Neural progenitor cell (in vitro differentiated cells): ENCODE data around the gene KLKB1. TPM values are rescaled to one million over a fixed set of nuclear protein-coding genes. Genes with fewer than 3 reads are reported as not detected.

Source experiments
- DNase-seq: peaks from one replicate; pipeline ENCODE4 v3.0.0-alpha.2; 2016; ENCODE audit warnings: low spot score
- H2AFZ ChIP-seq: fragments of 200-600 bp; sonication (generic); replicated peaks from 2 replicates; pipeline ENCODE4 v1.6.1; 2016; ENCODE audit warnings: antibody characterized with exemption
- H3F3A ChIP-seq: fragments of 200-600 bp; sonication (generic); 2 replicates; pipeline ENCODE4 v1.6.1; 2016; ENCODE audit warnings: antibody characterized with exemption, low read depth
- H3K27ac ChIP-seq: fragments of 200-600 bp; sonication (generic); 2 replicates; pipeline ENCODE4 v1.5.1; 2016; ENCODE audit warnings: mild to moderate bottlenecking
- H3K27me3 ChIP-seq: fragments of 200-600 bp; sonication (generic); 2 replicates; pipeline ENCODE4 v1.6.1; 2016; ENCODE audit warnings: mild to moderate bottlenecking, moderate library complexity
- H3K36me3 ChIP-seq: fragments of 200-600 bp; sonication (generic); 2 replicates; pipeline ENCODE4 v1.5.1; 2016
- H3K4me1 ChIP-seq: fragments of 200-600 bp; sonication (generic); 2 replicates; pipeline ENCODE4 v1.6.1; 2016; ENCODE audit warnings: mixed run types
- H3K4me2 ChIP-seq: fragments of 200-600 bp; sonication (generic); 2 replicates; pipeline ENCODE4 v1.6.1; 2016
- H3K4me3 ChIP-seq: fragments of 200-600 bp; sonication (generic); 2 replicates; pipeline ENCODE4 v1.5.1; 2016
- H3K79me2 ChIP-seq: fragments of 200-600 bp; sonication (generic); 2 replicates; pipeline ENCODE4 v1.6.1; 2016; ENCODE audit warnings: low read depth
- H3K9ac ChIP-seq: fragments of 200-600 bp; sonication (generic); 2 replicates; pipeline ENCODE4 v1.6.1; 2016
- H3K9me3 ChIP-seq: fragments of 200-600 bp; sonication (generic); 2 replicates; pipeline ENCODE4 v1.5.1; 2016; ENCODE audit warnings: low read depth
- H4K20me1 ChIP-seq: fragments of 200-600 bp; sonication (generic); 2 replicates; pipeline ENCODE4 v1.6.1; 2016; ENCODE audit warnings: low read depth
- H3K27ac Mint-ChIP-seq: 3 replicates; pipeline ENCODE4 v1.8.0; 2021; ENCODE audit warnings: mixed read lengths
- H3K27me3 Mint-ChIP-seq: 2 replicates; pipeline ENCODE4 v1.8.0; 2022; ENCODE audit warnings: low read depth, mild to moderate bottlenecking, inconsistent platforms, moderate library complexity, mixed read lengths; ENCODE audit not compliant: insufficient read depth
- H3K36me3 Mint-ChIP-seq: 3 replicates; pipeline ENCODE4 v1.8.0; 2021; ENCODE audit warnings: mixed read lengths
- H3K4me1 Mint-ChIP-seq: 3 replicates; pipeline ENCODE4 v1.8.0; 2021; ENCODE audit warnings: mixed read lengths
- H3K4me3 Mint-ChIP-seq: 3 replicates; pipeline ENCODE4 v1.8.0; 2021; ENCODE audit warnings: mild to moderate bottlenecking, moderate library complexity, mixed read lengths
- H3K9me3 Mint-ChIP-seq: 3 replicates; pipeline ENCODE4 v1.8.0; 2020; ENCODE audit warnings: mixed read lengths
- EZH2 ChIP-seq: fragments of 200-600 bp; sonication (generic); IDR thresholded peaks from 2 replicates; pipeline ENCODE4 v1.6.1; 2017; ENCODE audit warnings: antibody characterized with exemption, mild to moderate bottlenecking, moderate library complexity
- EZH2phosphoT487 ChIP-seq: fragments of 200-600 bp; sonication (generic); IDR thresholded peaks from 2 replicates; pipeline ENCODE4 v1.6.1; 2017; ENCODE audit warnings: antibody characterized with exemption
- total RNA-seq: library from RNA; depleted of rRNA; stranded (reverse); fragments of >200 nt; gene quantifications from 2 replicates; pipeline ENCODE4 v1.2.3, GENCODE V29; 2015; ENCODE audit warnings: low replicate concordance
- TF ChIP-seq, protein P1 (sequence below): fragments of 200-600 bp; sonication (generic); IDR thresholded peaks from 2 replicates; pipeline ENCODE4 v1.5.1; 2017; ENCODE audit warnings: antibody characterized with exemption, mild to moderate bottlenecking

KLKB1 gene
- total RNA-seq, 1 donor from 2014 or later, result 0.39 TPM

GRCh38 chr4:186203406-186203805 lies 23.9 kb upstream of the KLKB1 start:
- Mint-ChIP-seq H3K4me3 (no peak overlapping the region), H3K27me3 (no peaks in the 10 kb centered on the region), H3K36me3 (no peaks in the 10 kb centered on the region), H3K4me1 (peaks cover 5% of the 10 kb centered on the region), H3K27ac (no peak overlapping the region), H3K9me3 (no peaks in the 10 kb centered on the region)
- Histone ChIP-seq H3K4me2 (no peak overlapping the region), H3K4me3 (no peak overlapping the region), H4K20me1 (no peaks in the 10 kb centered on the region), H3K9me3 (no peaks in the 10 kb centered on the region), H3K36me3 (no peaks in the 10 kb centered on the region), H3K4me1 (no peaks in the 10 kb centered on the region), H3K9ac (no peak overlapping the region), H3K27ac (no peak overlapping the region), H3F3A (peaks cover 12% of the 10 kb centered on the region), H2AFZ (no peak overlapping the region), H3K79me2 (no peaks in the 10 kb centered on the region), H3K27me3 (no peaks in the 10 kb centered on the region)
- no peak for DNase-seq
- TF ChIP-seq, protein P1, sequence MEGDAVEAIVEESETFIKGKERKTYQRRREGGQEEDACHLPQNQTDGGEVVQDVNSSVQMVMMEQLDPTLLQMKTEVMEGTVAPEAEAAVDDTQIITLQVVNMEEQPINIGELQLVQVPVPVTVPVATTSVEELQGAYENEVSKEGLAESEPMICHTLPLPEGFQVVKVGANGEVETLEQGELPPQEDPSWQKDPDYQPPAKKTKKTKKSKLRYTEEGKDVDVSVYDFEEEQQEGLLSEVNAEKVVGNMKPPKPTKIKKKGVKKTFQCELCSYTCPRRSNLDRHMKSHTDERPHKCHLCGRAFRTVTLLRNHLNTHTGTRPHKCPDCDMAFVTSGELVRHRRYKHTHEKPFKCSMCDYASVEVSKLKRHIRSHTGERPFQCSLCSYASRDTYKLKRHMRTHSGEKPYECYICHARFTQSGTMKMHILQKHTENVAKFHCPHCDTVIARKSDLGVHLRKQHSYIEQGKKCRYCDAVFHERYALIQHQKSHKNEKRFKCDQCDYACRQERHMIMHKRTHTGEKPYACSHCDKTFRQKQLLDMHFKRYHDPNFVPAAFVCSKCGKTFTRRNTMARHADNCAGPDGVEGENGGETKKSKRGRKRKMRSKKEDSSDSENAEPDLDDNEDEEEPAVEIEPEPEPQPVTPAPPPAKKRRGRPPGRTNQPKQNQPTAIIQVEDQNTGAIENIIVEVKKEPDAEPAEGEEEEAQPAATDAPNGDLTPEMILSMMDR, result no peak
- TF ChIP-seq EZH2phosphoT487, result no peak
- TF ChIP-seq EZH2, result no peak

DNA sequence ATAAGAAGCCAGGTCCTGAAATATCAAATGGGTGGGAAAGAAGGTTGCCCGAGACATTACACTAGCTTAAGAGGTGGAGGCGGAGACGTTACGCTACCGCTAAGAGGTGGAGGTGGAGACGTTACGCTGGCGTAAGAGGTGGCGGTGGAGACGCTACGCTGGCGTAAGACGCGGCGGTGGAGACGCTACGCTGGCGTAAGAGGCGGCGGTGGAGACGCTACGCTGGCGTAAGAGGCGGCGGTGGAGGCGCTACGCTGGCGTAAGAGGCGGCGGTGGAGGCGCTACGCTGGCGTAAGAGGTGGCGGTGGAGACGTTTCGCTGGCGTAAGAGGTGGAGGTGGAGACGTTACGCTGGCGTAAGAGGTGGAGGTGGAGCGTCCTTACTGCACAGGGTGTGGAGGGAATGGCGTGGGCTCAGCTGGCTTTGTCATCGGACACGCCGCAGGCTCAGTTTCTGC lies 23.2 kb upstream of the KLKB1 start:
- Histone ChIP-seq H3K27me3 (no peaks in the 10 kb centered on the region), H3K9me3 (no peaks in the 10 kb centered on the region), H3F3A (peaks cover 12% of the 10 kb centered on the region), H3K27ac (no peak overlapping the region), H3K79me2 (no peaks in the 10 kb centered on the region), H3K4me1 (no peaks in the 10 kb centered on the region), H2AFZ (no peak overlapping the region), H3K4me3 (no peak overlapping the region), H3K36me3 (no peaks in the 10 kb centered on the region), H4K20me1 (no peaks in the 10 kb centered on the region), H3K9ac (no peak overlapping the region), H3K4me2 (no peak overlapping the region)
- Mint-ChIP-seq H3K27ac (peak overlapping the region; percentile 1), H3K4me3 (no peak overlapping the region), H3K9me3 (peaks cover 7% of the 10 kb centered on the region), H3K4me1 (peaks cover 5% of the 10 kb centered on the region), H3K27me3 (peaks cover 2% of the 10 kb centered on the region), H3K36me3 (peaks cover 7% of the 10 kb centered on the region)
- DNase-seq, result no peak
- TF ChIP-seq EZH2phosphoT487 (no peak), EZH2 (no peak)
- TF ChIP-seq, protein P1, result no peak

DNA sequence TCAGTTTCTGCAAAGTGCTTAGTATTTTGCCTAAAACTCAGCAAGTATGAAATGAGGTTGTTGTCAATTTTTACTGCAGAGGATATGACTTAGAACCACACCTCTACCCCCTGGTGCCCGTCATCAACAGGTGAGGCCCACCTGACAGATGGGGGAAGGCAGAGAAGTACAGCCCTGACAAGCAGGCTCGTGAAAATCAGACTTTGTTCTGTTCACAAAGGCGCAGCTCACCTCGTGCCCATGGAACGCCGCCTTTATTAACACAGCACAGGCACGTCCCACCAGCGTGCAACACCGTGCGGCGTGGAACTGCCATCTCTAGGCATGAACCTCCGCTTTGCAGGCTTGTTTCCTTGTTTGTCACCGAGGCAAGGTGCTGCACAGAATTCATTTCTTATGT lies 22.6 kb upstream of the KLKB1 start:
- no peak overlapping the region for H3K9ac ChIP-seq
- no peaks in the 10 kb centered on the region for H3K36me3 ChIP-seq
- H3K79me2 ChIP-seq, result no peaks in the 10 kb centered on the region
- Mint-ChIP-seq H3K4me3 (no peak overlapping the region), H3K36me3 (peaks cover 10% of the 10 kb centered on the region), H3K27ac (peak overlapping the region; percentile 29), H3K9me3 (peaks cover 10% of the 10 kb centered on the region), H3K4me1 (peaks cover 5% of the 10 kb centered on the region), H3K27me3 (peaks cover 2% of the 10 kb centered on the region)
- no peaks in the 10 kb centered on the region for H4K20me1 ChIP-seq
- peaks cover 12% of the 10 kb centered on the region for H3F3A ChIP-seq
- no peak overlapping the region for H3K4me2 ChIP-seq
- no peaks in the 10 kb centered on the region for H3K27me3 ChIP-seq
- H2AFZ ChIP-seq, result no peak overlapping the region
- H3K9me3 ChIP-seq, result no peaks in the 10 kb centered on the region
- no peaks in the 10 kb centered on the region for H3K4me1 ChIP-seq
- H3K27ac ChIP-seq, result no peak overlapping the region
- no peak for DNase-seq
- H3K4me3 ChIP-seq, result no peak overlapping the region
- TF ChIP-seq EZH2phosphoT487, result no peak
- no peak for TF ChIP-seq EZH2
- TF ChIP-seq, protein P1, result no peak
